ENCODE results near the gene CCDC91.

Gene CCDC91

GRCh38 chr12:28202374-28203130 is 12.3 kb downstream of the CCDC91 start:
- Histone ChIP-seq H3K4me3 (ENCODE audit: low read length) (no peak overlapping the region), H2AFZ (ENCODE audit: low read depth, low read length) (no peak overlapping the region), H3K36me3 (replicated peaks; ENCODE audit: low read depth, low read length) (peaks cover 13% of the 10 kb centered on the region), H3K27me3 (ENCODE audit: low read depth, low read length) (no peaks in the 10 kb centered on the region), H3K9me3 (ENCODE audit: insufficient read depth, low read length) (peaks cover 13% of the 10 kb centered on the region; the same call in 1 of the 2 replicates), H4K20me1 (ENCODE audit: insufficient read depth, low read length) (no peaks in the 10 kb centered on the region), H3K4me2 (ENCODE audit: low read length) (no peak overlapping the region), H3K9ac (ENCODE audit: low read length) (no peak overlapping the region), H3K4me1 (ENCODE audit: low read length) (no peaks in the 10 kb centered on the region), H3K27ac (ENCODE audit: low read length) (no peak overlapping the region), H3K79me2 (ENCODE audit: low read length) (peaks cover 6% of the 10 kb centered on the region; the same call in 1 of the 2 replicates)
- no peak for TF ChIP-seq CTCF (IDR thresholded peaks at IDR 0.05; ENCODE audit: low read depth, low read length)
- TF ChIP-seq EZH2phosphoT487 (IDR thresholded peaks at IDR 0.05; ENCODE audit: low read depth) = no peak

- Histone ChIP-seq H3K4me1 (ENCODE audit: low read length) (no peaks in the 10 kb centered on the region), H3K9me3 (ENCODE audit: insufficient read depth, low read length) (peaks cover 13% of the 10 kb centered on the region; the same call in 1 of the 2 replicates), H3K4me2 (ENCODE audit: low read length) (no peak overlapping the region), H3K79me2 (ENCODE audit: low read length) (no peaks in the 10 kb centered on the region), H3K36me3 (replicated peaks; ENCODE audit: low read depth, low read length) (peaks cover 35% of the 10 kb centered on the region), H4K20me1 (ENCODE audit: insufficient read depth, low read length) (no peaks in the 10 kb centered on the region), H2AFZ (ENCODE audit: low read depth, low read length) (no peak overlapping the region), H3K9ac (ENCODE audit: low read length) (no peak overlapping the region), H3K4me3 (ENCODE audit: low read length) (no peak overlapping the region), H3K27ac (ENCODE audit: low read length) (no peak overlapping the region), H3K27me3 (ENCODE audit: low read depth, low read length) (no peaks in the 10 kb centered on the region)
- no peak for TF ChIP-seq EZH2phosphoT487 (IDR thresholded peaks at IDR 0.05; ENCODE audit: low read depth)
- TF ChIP-seq CTCF (IDR thresholded peaks at IDR 0.05; ENCODE audit: low read depth, low read length) = no peak
These were observed 19.5 kb downstream of the CCDC91 start for GRCh38 chr12:28209782-28210181.

- H3K27ac ChIP-seq (ENCODE audit: low read length) = no peak overlapping the region
- no peaks in the 10 kb centered on the region for H3K27me3 ChIP-seq (ENCODE audit: low read depth, low read length)
- H3K9me3 ChIP-seq (ENCODE audit: insufficient read depth, low read length) = peaks cover 13% of the 10 kb centered on the region; the same call in 1 of the 2 replicates
- H3K4me3 ChIP-seq (ENCODE audit: low read length) = no peak overlapping the region
- no peaks in the 10 kb centered on the region for H3K4me1 ChIP-seq (ENCODE audit: low read length)
- TF ChIP-seq CTCF (IDR thresholded peaks at IDR 0.05; ENCODE audit: low read depth, low read length) (no peak), EZH2phosphoT487 (IDR thresholded peaks at IDR 0.05; ENCODE audit: low read depth) (no peak)
- H3K36me3 ChIP-seq (replicated peaks; ENCODE audit: low read depth, low read length) = peaks cover 37% of the 10 kb centered on the region
- no peaks in the 10 kb centered on the region for H3K79me2 ChIP-seq (ENCODE audit: low read length)
- H2AFZ ChIP-seq (ENCODE audit: low read depth, low read length) = no peak overlapping the region
- H3K9ac ChIP-seq (ENCODE audit: low read length) = no peak overlapping the region
- no peaks in the 10 kb centered on the region for H4K20me1 ChIP-seq (ENCODE audit: insufficient read depth, low read length)
- no peak overlapping the region for H3K4me2 ChIP-seq (ENCODE audit: low read length)
These were observed 21.9 kb downstream of the CCDC91 start for GRCh38 chr12:28212182-28212581.

- no peak overlapping the region for H3K27ac ChIP-seq (ENCODE audit: low read length)
- no peak for TF ChIP-seq EZH2phosphoT487 (IDR thresholded peaks at IDR 0.05; ENCODE audit: low read depth)
- no peak for TF ChIP-seq CTCF (IDR thresholded peaks at IDR 0.05; ENCODE audit: low read depth, low read length)
- no peak overlapping the region for H2AFZ ChIP-seq (ENCODE audit: low read depth, low read length)
- no peaks in the 10 kb centered on the region for H3K27me3 ChIP-seq (ENCODE audit: low read depth, low read length)
- H3K79me2 ChIP-seq (ENCODE audit: low read length) = no peaks in the 10 kb centered on the region
- no peak overlapping the region for H3K9ac ChIP-seq (ENCODE audit: low read length)
- H3K4me3 ChIP-seq (ENCODE audit: low read length) = no peak overlapping the region
- no peaks in the 10 kb centered on the region for H4K20me1 ChIP-seq (ENCODE audit: insufficient read depth, low read length)
- H3K9me3 ChIP-seq (ENCODE audit: insufficient read depth, low read length) = peaks cover 3% of the 10 kb centered on the region; the same call in 1 of the 2 replicates
- peaks cover 35% of the 10 kb centered on the region for H3K36me3 ChIP-seq (replicated peaks; ENCODE audit: low read depth, low read length)
- H3K4me2 ChIP-seq (ENCODE audit: low read length) = no peak overlapping the region
- H3K4me1 ChIP-seq (ENCODE audit: low read length) = peaks cover 11% of the 10 kb centered on the region
These were observed 24.8 kb downstream of the CCDC91 start for GRCh38 chr12:28215021-28215420.
